HG03025 (cell line): ENCODE data around the gene UQCR10.

ENCODE experiments used
- ATAC-seq: cut with Tn5 transposase; IDR thresholded peaks from one replicate; pipeline ENCODE4 v1.9.1; 2021; ENCODE audit warnings: mild to moderate bottlenecking, moderate library complexity; ENCODE audit not compliant: unreplicated experiment, low FRiP score

Gene UQCR10

GRCh38 chr22:29793396-29793795, 26.2 kb downstream of the UQCR10 start:
- no peak for ATAC-seq

- ATAC-seq, result no peak
These were observed 28.5 kb downstream of the UQCR10 start for GRCh38 chr22:29795663-29796062.

- no peak for ATAC-seq
These were observed 30.2 kb downstream of the UQCR10 start for GRCh38 chr22:29797351-29797750.

- ATAC-seq, result no peak
These were observed 31.1 kb downstream of the UQCR10 start for GRCh38 chr22:29798318-29798717.

- ATAC-seq, result no peak
These were observed 31.6 kb downstream of the UQCR10 start for GRCh38 chr22:29798801-29799200.

- no peak for ATAC-seq
These were observed 32.1 kb downstream of the UQCR10 start for GRCh38 chr22:29799217-29799680.

GRCh38 chr22:29801153-29801552, 34.0 kb downstream of the UQCR10 start:
- ATAC-seq, result no peak

- ATAC-seq, result no peak
These were observed 34.6 kb downstream of the UQCR10 start for GRCh38 chr22:29801796-29802195.

- ATAC-seq, result no peak
These were observed 36.0 kb downstream of the UQCR10 start for GRCh38 chr22:29803190-29803589.

- no peak for ATAC-seq
These were observed 37.8 kb downstream of the UQCR10 start for GRCh38 chr22:29804985-29805384.

- ATAC-seq, result no peak
These were observed 39.0 kb downstream of the UQCR10 start for GRCh38 chr22:29806196-29806595.

GRCh38 chr22:29810216-29810615, 43.0 kb downstream of the UQCR10 start:
- ATAC-seq, result no peak

- ATAC-seq, result no peak
These were observed 44.2 kb downstream of the UQCR10 start for GRCh38 chr22:29811377-29811776.

GRCh38 chr22:29813126-29813525, 46.0 kb downstream of the UQCR10 start:
- ATAC-seq, result no peak

- ATAC-seq, result no peak
These were observed 46.4 kb downstream of the UQCR10 start for GRCh38 chr22:29813563-29813962.

GRCh38 chr22:29814003-29814402, 46.8 kb downstream of the UQCR10 start:
- ATAC-seq, result no peak

- no peak for ATAC-seq
These were observed 48.4 kb downstream of the UQCR10 start for GRCh38 chr22:29815580-29815979.

- no peak for ATAC-seq
These were observed 49.0 kb downstream of the UQCR10 start for GRCh38 chr22:29816128-29816527.

GRCh38 chr22:29816539-29816938, 49.4 kb downstream of the UQCR10 start:
- ATAC-seq, result no peak

GRCh38 chr22:29816980-29817379, 49.8 kb downstream of the UQCR10 start:
- no peak for ATAC-seq

GRCh38 chr22:29817724-29818123, 50.6 kb downstream of the UQCR10 start:
- no peak for ATAC-seq

GRCh38 chr22:29819501-29819900, 52.3 kb downstream of the UQCR10 start:
- no peak for ATAC-seq
